GM12878 (cell line): ENCODE results near the gene KAT2B. TPM values are rescaled to one million over a fixed set of nuclear protein-coding genes. Genes with fewer than 3 reads are reported as not detected.

Experiments used
- ATAC-seq: fragments of 200-7000 bp; cut with Tn5 transposase; 3 replicates; pipeline ENCODE4 v1.9.1; 2020; ENCODE audit warnings: mild to moderate bottlenecking, moderate library complexity
- BruUV-seq: library from RNA; stranded (reverse); fragments of 400-500 nt; replicated peaks from 2 replicates; lab custom pipeline; 2021; lab: Mats Ljungman, UMichigan
- CTCF ChIA-PET: fragments of 300-600 bp; sonication (Branson Sonifier 250); formaldehyde crosslinking; extraction: SDS; loops from one replicate; lab custom pipeline; 2021; ENCODE audit warnings: inconsistent platforms; lab: Yijun Ruan, JAX
- POLR2A ChIA-PET: fragments of 350-600 bp; formaldehyde crosslinking; extraction: SDS; loops from one replicate; lab custom pipeline; 2021; ENCODE audit warnings: inconsistent platforms; lab: Charles Lee
- RAD21 ChIA-PET: fragments of 300-600 bp; sonication (Branson Sonifier 250); formaldehyde crosslinking; loops from one replicate; lab custom pipeline; 2023; ENCODE audit warnings: antibody characterized with exemption; ENCODE audit not compliant: unreplicated experiment; lab: Charles Lee
- SMC1A ChIA-PET: fragments of 300-600 bp; sonication (Branson Sonifier 250); formaldehyde crosslinking; loops from one replicate; lab custom pipeline; 2023; ENCODE audit not compliant: unreplicated experiment, uncharacterized antibody; lab: Charles Lee
- DNase-seq: peaks from one replicate; pipeline ENCODE4 v3.0.0-alpha.2; 2011; ENCODE audit warnings: low read depth, low spot score
- FAIRE-seq: peaks from 3 replicates; lab custom pipeline; 2011; peaks lifted over from hg19 to GRCh38; lab: Jason Lieb, UNC
- H2AFZ ChIP-seq: 2 replicates; pipeline ENCODE4 v1.6.0; 2011; ENCODE audit warnings: low read depth, low read length, control low read depth; ENCODE audit not compliant: control insufficient read depth
- H3K27ac ChIP-seq: 2 replicates; pipeline ENCODE4 v1.5.1; 2011; ENCODE audit warnings: control low read depth; ENCODE audit not compliant: control insufficient read depth, insufficient read depth
- H3K27me3 ChIP-seq, 2 experiments: replicated peaks in 1 of 2; 2 replicates each; pipeline versions ENCODE4 v1.6.0 to v1.6.1; 2011; ENCODE audit warnings: low read length in 1 of 2; ENCODE audit not compliant: control insufficient read depth in 2 of 2, insufficient read depth in 2 of 2
- H3K36me3 ChIP-seq, 2 experiments: 2 replicates each; pipeline ENCODE4 v1.5.1; 2011; ENCODE audit warnings: low read length in 1 of 2; ENCODE audit not compliant: control insufficient read depth in 2 of 2, insufficient read depth in 2 of 2
- H3K4me1 ChIP-seq: 2 replicates; pipeline ENCODE4 v1.6.1; 2011; ENCODE audit warnings: mild to moderate bottlenecking, low read length, moderate library complexity, mixed read lengths; ENCODE audit not compliant: control insufficient read depth, insufficient read depth
- H3K4me2 ChIP-seq: 2 replicates; pipeline ENCODE4 v1.6.0; 2011; ENCODE audit warnings: control low read depth; ENCODE audit not compliant: control insufficient read depth, insufficient read depth
- H3K4me3 ChIP-seq: fragments of 200-600 bp; sonication (generic); 2 replicates; pipeline ENCODE4 v1.5.1; 2016
- H3K79me2 ChIP-seq: 2 replicates; pipeline ENCODE4 v1.6.0; 2011; ENCODE audit warnings: low read length; ENCODE audit not compliant: control insufficient read depth, insufficient read depth
- H3K9ac ChIP-seq: 2 replicates; pipeline ENCODE4 v1.8.0; 2011; ENCODE audit warnings: low read length, control low read depth, mixed read lengths; ENCODE audit not compliant: control insufficient read depth, insufficient read depth
- H3K9me3 ChIP-seq: replicated peaks from 3 replicates; pipeline ENCODE4 v1.5.1; 2011; ENCODE audit warnings: mild to moderate bottlenecking, low read length; ENCODE audit not compliant: control insufficient read depth, insufficient read depth
- H4K20me1 ChIP-seq: 2 replicates; pipeline ENCODE4 v1.6.0; 2011; ENCODE audit not compliant: control insufficient read depth, insufficient read depth
- CBFB ChIP-seq: IDR thresholded peaks from 2 replicates; pipeline ENCODE4 v1.6.1; 2016; ENCODE audit warnings: antibody characterized with exemption, low read depth
- CBX3 ChIP-seq: fragments of 200-600 bp; sonication (generic); IDR thresholded peaks from 2 replicates; pipeline ENCODE4 v1.6.1; 2016; ENCODE audit warnings: low read depth, borderline replicate concordance
- ESRRA ChIP-seq: IDR thresholded peaks from 2 replicates; pipeline ENCODE4 v1.6.1; 2012; ENCODE audit warnings: mild to moderate bottlenecking, low read length, improper control_type of control experiment
- HDAC2 ChIP-seq: fragments of 200-600 bp; sonication (generic); IDR thresholded peaks from 2 replicates; pipeline ENCODE4 v1.6.1; 2017
- MYB ChIP-seq: fragments of 150-350 bp; IDR thresholded peaks from 2 replicates; pipeline ENCODE4 v1.6.1; 2014; ENCODE audit warnings: mild to moderate bottlenecking, low read depth, low read length, borderline replicate concordance
- POLR2AphosphoS5 ChIP-seq: IDR thresholded peaks from 2 replicates; pipeline ENCODE4 v1.6.1; 2011; ENCODE audit warnings: mild to moderate bottlenecking, low read length, inconsistent platforms
- SUZ12 ChIP-seq: fragments of 200-600 bp; sonication (generic); IDR thresholded peaks from one replicate; pipeline ENCODE4 v1.6.1; 2018; ENCODE audit warnings: antibody characterized with exemption, mild to moderate bottlenecking; ENCODE audit not compliant: unreplicated experiment
- WGBS: methylation state at CpG from one replicate; pipeline ENCODE4 v1.1.6; 2016; ENCODE audit warnings: low lambda C conversion rate; ENCODE audit not compliant: insufficient replicate concordance, insufficient coverage; ENCODE audit errors: missing lambda C conversion rate; 5-methylcytosine and 5-hydroxymethylcytosine counted together
- in situ Hi-C: fragments of 300-500 bp; cut with MboI; formaldehyde crosslinking; loops from 9 replicates; pipeline ENCODE4 v1.14.3; 2018; ENCODE audit warnings: mixed read lengths
- intact Hi-C: fragments of 100-400 bp; cut with micrococcal nuclease; formaldehyde crosslinking; loops from one replicate; pipeline ENCODE4 v1.14.2; 2022; ENCODE audit not compliant: unreplicated experiment
- polyA plus RNA-seq, 11 experiments: library from polyadenylated mRNA; depleted of rRNA in 4 of 11; unstranded in 6 of 11; stranded (reverse) in 5 of 11; fragments of >200 nt; fragmentation: Nextera tagmentation in 4 of 11; fragmentation: Illumina TruSeq in 1 of 11; extraction: Ambion mirVana in 4 of 11; extraction: Trizol in 1 of 11; gene quantifications; 1 replicate in 1 of 11; 2 replicates in 10 of 11; pipeline versions ENCODE4 v1.2.1 to v1.2.3, GENCODE V29; 2011 to 2016; ENCODE audit warnings: inconsistent platforms in 2 of 11, missing spikeins in 2 of 11, low read depth in 1 of 11
- total RNA-seq, 4 experiments: library from RNA; depleted of rRNA in 3 of 4; stranded (reverse); fragments of >200 nt in 3 of 4; fragmentation: Illumina TruSeq in 1 of 4; extraction: Trizol in 1 of 4; gene quantifications; 2 replicates each; pipeline versions ENCODE4 v1.2.1 to v1.2.3, GENCODE V29; 2013 to 2021
- TF ChIP-seq, protein P1 (sequence below): fragments of 450-650 bp; IDR thresholded peaks from 2 replicates; pipeline ENCODE4 v1.6.1; 2016; ENCODE audit warnings: mild to moderate bottlenecking
- TF ChIP-seq, protein P2 (sequence below): fragments of 450-650 bp; IDR thresholded peaks from 2 replicates; pipeline ENCODE4 v1.6.1; 2017; ENCODE audit warnings: borderline replicate concordance
- TF ChIP-seq, protein P3 (sequence below): fragments of 450-650 bp; IDR thresholded peaks from 2 replicates; pipeline ENCODE4 v1.6.1; 2017; ENCODE audit warnings: mild to moderate bottlenecking, moderate library complexity
- TF ChIP-seq, protein P4 (sequence below): fragments of 450-650 bp; formaldehyde crosslinking; IDR thresholded peaks from 2 replicates; pipeline ENCODE4 v1.5.0; 2022; ENCODE audit warnings: mild to moderate bottlenecking, missing genetic modification characterization

Gene KAT2B
- total and polyA plus RNA-seq, 10 of the 15 experiments (the other 5 are each of a cell fraction or from before 2014, with no cell fraction given): 2.9 to 15.2 (median 10.2) TPM

DNA sequence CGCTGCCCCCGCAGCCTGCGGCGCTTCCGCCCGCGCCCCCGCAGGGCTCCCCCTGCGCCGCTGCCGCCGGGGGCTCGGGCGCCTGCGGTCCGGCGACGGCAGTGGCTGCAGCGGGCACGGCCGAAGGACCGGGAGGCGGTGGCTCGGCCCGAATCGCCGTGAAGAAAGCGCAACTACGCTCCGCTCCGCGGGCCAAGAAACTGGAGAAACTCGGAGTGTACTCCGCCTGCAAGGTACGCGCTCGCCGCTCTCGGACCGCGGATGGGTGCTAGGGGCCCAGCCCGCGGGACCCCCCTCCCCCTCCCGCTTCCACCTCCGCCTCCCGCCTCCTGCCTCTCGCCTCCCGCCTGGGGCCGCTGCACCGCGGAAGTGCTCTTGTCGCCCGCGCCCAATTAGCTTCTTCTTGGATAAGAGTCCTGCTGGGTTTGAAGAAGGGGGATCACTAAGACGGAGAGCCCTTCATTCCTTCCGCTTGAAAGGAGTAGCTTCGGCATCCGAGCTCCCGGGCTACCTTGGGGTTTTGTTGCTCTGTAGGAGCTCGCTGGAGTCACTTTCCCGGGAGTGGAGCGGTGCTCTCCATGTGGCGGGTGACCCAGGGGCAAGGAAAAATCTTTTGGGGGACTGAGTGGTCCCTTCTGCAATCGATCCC lies 426 bp downstream of the KAT2B start:
- SMC1A ChIA-PET: interaction anchor here (0.6 to 3.7 kb wide), 10 partner anchors 11 to 145 kb away, joined by 3 to 14 read pairs (median 4); partner anchors contain the start of gene SGO1
- WGBS: under 1% methylated on average over 45 of the region's 64 CpGs
- H3K4me3 ChIP-seq: peak overlapping the region; percentile 72
- peaks cover 4% of the 10 kb centered on the region for H3K79me2 ChIP-seq
- peaks cover 10% of the 10 kb centered on the region for H3K4me1 ChIP-seq
- no peaks in the 10 kb centered on the region for H3K36me3 ChIP-seq
- H3K9me3 ChIP-seq: no peaks in the 10 kb centered on the region
- peak overlapping the region; percentile 80 for H3K4me2 ChIP-seq
- POLR2A ChIA-PET: interaction anchor here (0.6 to 6.0 kb wide), 9 partner anchors 12 to 147 kb away, joined by 3 to 48 read pairs (median 5); partner anchors contain the start of gene SGO1
- DNase-seq (no peak), FAIRE-seq (no peak), ATAC-seq (peak; percentile 55)
- peak overlapping the region; percentile 61 for H3K9ac ChIP-seq
- H4K20me1 ChIP-seq: no peaks in the 10 kb centered on the region
- no peaks in the 10 kb centered on the region for H3K27me3 ChIP-seq
- BruUV-seq: no TSS peak
- intact Hi-C loops: loop anchor here (1.0 to 5.0 kb wide), 3 partner anchors 86 to 153 kb away; partner anchors contain the start of gene SGO1
- RAD21 ChIA-PET: interaction anchor here (0.7 to 5.0 kb wide), 12 partner anchors 11 to 678 kb away, joined by 3 to 35 read pairs (median 6); partner anchors contain the start of gene SGO1
- CTCF ChIA-PET: interaction anchor here (0.7 to 2.1 kb wide), 6 partner anchors 43 to 174 kb away, joined by 3 to 5 read pairs (median 4); no protein-coding TSS in a partner anchor
- H2AFZ ChIP-seq: peak overlapping the region; percentile 63
- in situ Hi-C loops: loop anchor here (10.0 kb wide), 1 partner anchor 144 kb away; the partner anchor contains the start of gene SGO1
- peak overlapping the region; percentile 62 for H3K27ac ChIP-seq
- no peak for TF ChIP-seq CBX3
- TF ChIP-seq HDAC2: no peak
- TF ChIP-seq ESRRA: no peak
- TF ChIP-seq SUZ12: no peak
- TF ChIP-seq MYB: no peak
- TF ChIP-seq, protein P1, sequence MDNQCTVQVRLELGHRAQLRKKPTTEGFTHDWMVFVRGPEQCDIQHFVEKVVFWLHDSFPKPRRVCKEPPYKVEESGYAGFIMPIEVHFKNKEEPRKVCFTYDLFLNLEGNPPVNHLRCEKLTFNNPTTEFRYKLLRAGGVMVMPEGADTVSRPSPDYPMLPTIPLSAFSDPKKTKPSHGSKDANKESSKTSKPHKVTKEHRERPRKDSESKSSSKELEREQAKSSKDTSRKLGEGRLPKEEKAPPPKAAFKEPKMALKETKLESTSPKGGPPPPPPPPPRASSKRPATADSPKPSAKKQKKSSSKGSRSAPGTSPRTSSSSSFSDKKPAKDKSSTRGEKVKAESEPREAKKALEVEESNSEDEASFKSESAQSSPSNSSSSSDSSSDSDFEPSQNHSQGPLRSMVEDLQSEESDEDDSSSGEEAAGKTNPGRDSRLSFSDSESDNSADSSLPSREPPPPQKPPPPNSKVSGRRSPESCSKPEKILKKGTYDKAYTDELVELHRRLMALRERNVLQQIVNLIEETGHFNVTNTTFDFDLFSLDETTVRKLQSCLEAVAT: no peak
- TF ChIP-seq, protein P2, sequence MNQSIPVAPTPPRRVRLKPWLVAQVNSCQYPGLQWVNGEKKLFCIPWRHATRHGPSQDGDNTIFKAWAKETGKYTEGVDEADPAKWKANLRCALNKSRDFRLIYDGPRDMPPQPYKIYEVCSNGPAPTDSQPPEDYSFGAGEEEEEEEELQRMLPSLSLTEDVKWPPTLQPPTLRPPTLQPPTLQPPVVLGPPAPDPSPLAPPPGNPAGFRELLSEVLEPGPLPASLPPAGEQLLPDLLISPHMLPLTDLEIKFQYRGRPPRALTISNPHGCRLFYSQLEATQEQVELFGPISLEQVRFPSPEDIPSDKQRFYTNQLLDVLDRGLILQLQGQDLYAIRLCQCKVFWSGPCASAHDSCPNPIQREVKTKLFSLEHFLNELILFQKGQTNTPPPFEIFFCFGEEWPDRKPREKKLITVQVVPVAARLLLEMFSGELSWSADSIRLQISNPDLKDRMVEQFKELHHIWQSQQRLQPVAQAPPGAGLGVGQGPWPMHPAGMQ: no peak
- TF ChIP-seq, protein P3, sequence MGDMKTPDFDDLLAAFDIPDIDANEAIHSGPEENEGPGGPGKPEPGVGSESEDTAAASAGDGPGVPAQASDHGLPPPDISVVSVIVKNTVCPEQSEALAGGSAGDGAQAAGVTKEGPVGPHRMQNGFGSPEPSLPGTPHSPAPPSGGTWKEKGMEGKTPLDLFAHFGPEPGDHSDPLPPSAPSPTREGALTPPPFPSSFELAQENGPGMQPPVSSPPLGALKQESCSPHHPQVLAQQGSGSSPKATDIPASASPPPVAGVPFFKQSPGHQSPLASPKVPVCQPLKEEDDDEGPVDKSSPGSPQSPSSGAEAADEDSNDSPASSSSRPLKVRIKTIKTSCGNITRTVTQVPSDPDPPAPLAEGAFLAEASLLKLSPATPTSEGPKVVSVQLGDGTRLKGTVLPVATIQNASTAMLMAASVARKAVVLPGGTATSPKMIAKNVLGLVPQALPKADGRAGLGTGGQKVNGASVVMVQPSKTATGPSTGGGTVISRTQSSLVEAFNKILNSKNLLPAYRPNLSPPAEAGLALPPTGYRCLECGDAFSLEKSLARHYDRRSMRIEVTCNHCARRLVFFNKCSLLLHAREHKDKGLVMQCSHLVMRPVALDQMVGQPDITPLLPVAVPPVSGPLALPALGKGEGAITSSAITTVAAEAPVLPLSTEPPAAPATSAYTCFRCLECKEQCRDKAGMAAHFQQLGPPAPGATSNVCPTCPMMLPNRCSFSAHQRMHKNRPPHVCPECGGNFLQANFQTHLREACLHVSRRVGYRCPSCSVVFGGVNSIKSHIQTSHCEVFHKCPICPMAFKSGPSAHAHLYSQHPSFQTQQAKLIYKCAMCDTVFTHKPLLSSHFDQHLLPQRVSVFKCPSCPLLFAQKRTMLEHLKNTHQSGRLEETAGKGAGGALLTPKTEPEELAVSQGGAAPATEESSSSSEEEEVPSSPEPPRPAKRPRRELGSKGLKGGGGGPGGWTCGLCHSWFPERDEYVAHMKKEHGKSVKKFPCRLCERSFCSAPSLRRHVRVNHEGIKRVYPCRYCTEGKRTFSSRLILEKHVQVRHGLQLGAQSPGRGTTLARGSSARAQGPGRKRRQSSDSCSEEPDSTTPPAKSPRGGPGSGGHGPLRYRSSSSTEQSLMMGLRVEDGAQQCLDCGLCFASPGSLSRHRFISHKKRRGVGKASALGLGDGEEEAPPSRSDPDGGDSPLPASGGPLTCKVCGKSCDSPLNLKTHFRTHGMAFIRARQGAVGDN: no peak
- TF ChIP-seq POLR2AphosphoS5: no peak
- no peak for TF ChIP-seq CBFB
- TF ChIP-seq, protein P4, sequence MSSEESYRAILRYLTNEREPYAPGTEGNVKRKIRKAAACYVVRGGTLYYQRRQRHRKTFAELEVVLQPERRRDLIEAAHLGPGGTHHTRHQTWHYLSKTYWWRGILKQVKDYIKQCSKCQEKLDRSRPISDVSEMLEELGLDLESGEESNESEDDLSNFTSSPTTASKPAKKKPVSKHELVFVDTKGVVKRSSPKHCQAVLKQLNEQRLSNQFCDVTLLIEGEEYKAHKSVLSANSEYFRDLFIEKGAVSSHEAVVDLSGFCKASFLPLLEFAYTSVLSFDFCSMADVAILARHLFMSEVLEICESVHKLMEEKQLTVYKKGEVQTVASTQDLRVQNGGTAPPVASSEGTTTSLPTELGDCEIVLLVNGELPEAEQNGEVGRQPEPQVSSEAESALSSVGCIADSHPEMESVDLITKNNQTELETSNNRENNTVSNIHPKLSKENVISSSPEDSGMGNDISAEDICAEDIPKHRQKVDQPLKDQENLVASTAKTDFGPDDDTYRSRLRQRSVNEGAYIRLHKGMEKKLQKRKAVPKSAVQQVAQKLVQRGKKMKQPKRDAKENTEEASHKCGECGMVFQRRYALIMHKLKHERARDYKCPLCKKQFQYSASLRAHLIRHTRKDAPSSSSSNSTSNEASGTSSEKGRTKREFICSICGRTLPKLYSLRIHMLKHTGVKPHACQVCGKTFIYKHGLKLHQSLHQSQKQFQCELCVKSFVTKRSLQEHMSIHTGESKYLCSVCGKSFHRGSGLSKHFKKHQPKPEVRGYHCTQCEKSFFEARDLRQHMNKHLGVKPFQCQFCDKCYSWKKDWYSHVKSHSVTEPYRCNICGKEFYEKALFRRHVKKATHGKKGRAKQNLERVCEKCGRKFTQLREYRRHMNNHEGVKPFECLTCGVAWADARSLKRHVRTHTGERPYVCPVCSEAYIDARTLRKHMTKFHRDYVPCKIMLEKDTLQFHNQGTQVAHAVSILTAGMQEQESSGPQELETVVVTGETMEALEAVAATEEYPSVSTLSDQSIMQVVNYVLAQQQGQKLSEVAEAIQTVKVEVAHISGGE (CRISPR knock-in tag): no peak
